ENCODE results near the gene ZFP62. TPM values are rescaled to one million over a fixed set of nuclear protein-coding genes. Genes with fewer than 3 reads are reported as not detected.

ZFP62 gene
- total and polyA plus RNA-seq, 2 donors (not counting 1 experiment from before 2014, with no cell fraction given) = 14.4 to 24.1 TPM

- Histone ChIP-seq H4K20me1 (ENCODE audit: control insufficient read depth, extremely low read depth, insufficient read depth, low read length) (no peaks in the 10 kb centered on the region), H3K27ac (ENCODE audit: insufficient read depth, low read length) (no peak overlapping the region), H3K4me2 (ENCODE audit: extremely low read depth, insufficient read depth, low read length) (no peak overlapping the region), H2AFZ (ENCODE audit: low read length) (no peak overlapping the region), H3K9me3 (ENCODE audit: control insufficient read depth, insufficient read depth, low read depth, low read length) (no peaks in the 10 kb centered on the region), H3K79me2 (ENCODE audit: control insufficient read depth, insufficient read depth, low read length) (no peaks in the 10 kb centered on the region), H3K27me3 (ENCODE audit: control insufficient read depth, insufficient read depth, low read length) (no peaks in the 10 kb centered on the region), H3K9ac (ENCODE audit: insufficient read depth, low read length) (no peak overlapping the region), H3K36me3 (ENCODE audit: control insufficient read depth, insufficient read depth, low read length) (no peaks in the 10 kb centered on the region), H3K4me3 (replicated peaks in 1 of 4; ENCODE audit: control extremely low read depth in 1 of 4, insufficient read depth in 1 of 4, low read depth in 3 of 4, low read length in 4 of 4) (no peak overlapping the region), H3K4me1 (ENCODE audit: control insufficient read depth, extremely low read depth, insufficient read depth, low read length) (no peaks in the 10 kb centered on the region)
- DNase-seq (ENCODE audit: low read depth in 2 of 2) = no peak
- TF ChIP-seq CTCF (conservative IDR thresholded peaks at IDR 0.05 in 1 of 2, IDR thresholded peaks at IDR 0.05 in 1 of 2; ENCODE audit: low read depth in 1 of 2, low read length in 2 of 2) = no peak
- no peak for TF ChIP-seq EZH2 (IDR thresholded peaks at IDR 0.05; ENCODE audit: low read length, missing control alignments)
Observed at GRCh38 chr5:180874804-180875582, 13.9 kb upstream of the ZFP62 start.

- Histone ChIP-seq H3K4me3 (replicated peaks in 1 of 4; ENCODE audit: control extremely low read depth in 1 of 4, insufficient read depth in 1 of 4, low read depth in 3 of 4, low read length in 4 of 4) (no peak overlapping the region), H3K9me3 (ENCODE audit: control insufficient read depth, insufficient read depth, low read depth, low read length) (no peaks in the 10 kb centered on the region), H3K4me2 (ENCODE audit: extremely low read depth, insufficient read depth, low read length) (no peak overlapping the region), H3K27ac (ENCODE audit: insufficient read depth, low read length) (no peak overlapping the region), H3K9ac (ENCODE audit: insufficient read depth, low read length) (no peak overlapping the region), H3K36me3 (ENCODE audit: control insufficient read depth, insufficient read depth, low read length) (no peaks in the 10 kb centered on the region), H4K20me1 (ENCODE audit: control insufficient read depth, extremely low read depth, insufficient read depth, low read length) (no peaks in the 10 kb centered on the region), H3K79me2 (ENCODE audit: control insufficient read depth, insufficient read depth, low read length) (no peaks in the 10 kb centered on the region), H2AFZ (ENCODE audit: low read length) (no peak overlapping the region), H3K27me3 (ENCODE audit: control insufficient read depth, insufficient read depth, low read length) (no peaks in the 10 kb centered on the region), H3K4me1 (ENCODE audit: control insufficient read depth, extremely low read depth, insufficient read depth, low read length) (no peaks in the 10 kb centered on the region)
- TF ChIP-seq CTCF (conservative IDR thresholded peaks at IDR 0.05 in 1 of 2, IDR thresholded peaks at IDR 0.05 in 1 of 2; ENCODE audit: low read depth in 1 of 2, low read length in 2 of 2) (no peak), EZH2 (IDR thresholded peaks at IDR 0.05; ENCODE audit: low read length, missing control alignments) (no peak)
- DNase-seq (ENCODE audit: low read depth in 2 of 2) = peak in 1 of 2 donors; percentile 40
Observed at GRCh38 chr5:180873615-180874520, 12.8 kb upstream of the ZFP62 start.

GRCh38 chr5:180872419-180872818, 11.3 kb upstream of the ZFP62 start:
- no peaks in the 10 kb centered on the region for H3K79me2 ChIP-seq (ENCODE audit: control insufficient read depth, insufficient read depth, low read length)
- TF ChIP-seq CTCF (conservative IDR thresholded peaks at IDR 0.05 in 1 of 2, IDR thresholded peaks at IDR 0.05 in 1 of 2; ENCODE audit: low read depth in 1 of 2, low read length in 2 of 2) (no peak), EZH2 (IDR thresholded peaks at IDR 0.05; ENCODE audit: low read length, missing control alignments) (no peak)

More at GRCh38 chr5:180872419-180872818, 11.3 kb upstream of the ZFP62 start:
- H3K27ac ChIP-seq (ENCODE audit: insufficient read depth, low read length) = no peak overlapping the region
- no peaks in the 10 kb centered on the region for H3K4me1 ChIP-seq (ENCODE audit: control insufficient read depth, extremely low read depth, insufficient read depth, low read length)
- H3K9me3 ChIP-seq (ENCODE audit: control insufficient read depth, insufficient read depth, low read depth, low read length) = no peaks in the 10 kb centered on the region
- no peaks in the 10 kb centered on the region for H3K36me3 ChIP-seq (ENCODE audit: control insufficient read depth, insufficient read depth, low read length)
- no peaks in the 10 kb centered on the region for H4K20me1 ChIP-seq (ENCODE audit: control insufficient read depth, extremely low read depth, insufficient read depth, low read length)
- no peak overlapping the region for H3K4me2 ChIP-seq (ENCODE audit: extremely low read depth, insufficient read depth, low read length)
- H2AFZ ChIP-seq (ENCODE audit: low read length) = no peak overlapping the region
- no peak overlapping the region for H3K4me3 ChIP-seq (replicated peaks in 1 of 4; ENCODE audit: control extremely low read depth in 1 of 4, insufficient read depth in 1 of 4, low read depth in 3 of 4, low read length in 4 of 4)
- no peak for DNase-seq (ENCODE audit: low read depth in 2 of 2)
- H3K9ac ChIP-seq (ENCODE audit: insufficient read depth, low read length) = no peak overlapping the region
- H3K27me3 ChIP-seq (ENCODE audit: control insufficient read depth, insufficient read depth, low read length) = no peaks in the 10 kb centered on the region
